ENCODE measurements around the gene SPTLC3. TPM values are rescaled to one million over a fixed set of nuclear protein-coding genes. Genes with fewer than 3 reads are reported as not detected.

The SPTLC3 gene
- total RNA-seq, 3 donors from 2014 or later, result 7.2 to 18.2 (median 9.7) TPM

GRCh38 chr20:13140201-13140600, 131.4 kb downstream of the SPTLC3 start:
- no peak for ATAC-seq
- intact Hi-C loops (cut with DNase I, micrococcal nuclease), result no loop called here
- no peak for DNase-seq
- Histone ChIP-seq H3K36me3 (ENCODE audit: low read depth) (no peaks in the 10 kb centered on the region), H3K4me1 (ENCODE audit: low read depth) (no peaks in the 10 kb centered on the region), H3K9me3 (no peaks in the 10 kb centered on the region), H3K4me3 (no peak overlapping the region)
- TF ChIP-seq, protein P1, sequence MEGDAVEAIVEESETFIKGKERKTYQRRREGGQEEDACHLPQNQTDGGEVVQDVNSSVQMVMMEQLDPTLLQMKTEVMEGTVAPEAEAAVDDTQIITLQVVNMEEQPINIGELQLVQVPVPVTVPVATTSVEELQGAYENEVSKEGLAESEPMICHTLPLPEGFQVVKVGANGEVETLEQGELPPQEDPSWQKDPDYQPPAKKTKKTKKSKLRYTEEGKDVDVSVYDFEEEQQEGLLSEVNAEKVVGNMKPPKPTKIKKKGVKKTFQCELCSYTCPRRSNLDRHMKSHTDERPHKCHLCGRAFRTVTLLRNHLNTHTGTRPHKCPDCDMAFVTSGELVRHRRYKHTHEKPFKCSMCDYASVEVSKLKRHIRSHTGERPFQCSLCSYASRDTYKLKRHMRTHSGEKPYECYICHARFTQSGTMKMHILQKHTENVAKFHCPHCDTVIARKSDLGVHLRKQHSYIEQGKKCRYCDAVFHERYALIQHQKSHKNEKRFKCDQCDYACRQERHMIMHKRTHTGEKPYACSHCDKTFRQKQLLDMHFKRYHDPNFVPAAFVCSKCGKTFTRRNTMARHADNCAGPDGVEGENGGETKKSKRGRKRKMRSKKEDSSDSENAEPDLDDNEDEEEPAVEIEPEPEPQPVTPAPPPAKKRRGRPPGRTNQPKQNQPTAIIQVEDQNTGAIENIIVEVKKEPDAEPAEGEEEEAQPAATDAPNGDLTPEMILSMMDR (IDR thresholded peaks at IDR 0.05), result no peak

GRCh38 chr20:13140775-13141174, 132.0 kb downstream of the SPTLC3 start:
- TF ChIP-seq, protein P1 (IDR thresholded peaks at IDR 0.05), result no peak
- intact Hi-C loops (cut with DNase I, micrococcal nuclease), result no loop called here
- no peaks in the 10 kb centered on the region for H3K36me3 ChIP-seq (ENCODE audit: low read depth)
- ATAC-seq (no peak), DNase-seq (no peak)
- no peaks in the 10 kb centered on the region for H3K4me1 ChIP-seq (ENCODE audit: low read depth)
- H3K4me3 ChIP-seq, result no peak overlapping the region
- H3K9me3 ChIP-seq, result no peaks in the 10 kb centered on the region

- ATAC-seq (no peak), DNase-seq (no peak)
- Histone ChIP-seq H3K9me3 (no peaks in the 10 kb centered on the region), H3K4me3 (no peak overlapping the region), H3K36me3 (ENCODE audit: low read depth) (no peaks in the 10 kb centered on the region), H3K4me1 (ENCODE audit: low read depth) (no peaks in the 10 kb centered on the region)
- intact Hi-C loops (cut with DNase I, micrococcal nuclease), result no loop called here
- TF ChIP-seq, protein P1 (IDR thresholded peaks at IDR 0.05), result no peak
Observed at GRCh38 chr20:13141546-13141945, 132.8 kb downstream of the SPTLC3 start.

DNA sequence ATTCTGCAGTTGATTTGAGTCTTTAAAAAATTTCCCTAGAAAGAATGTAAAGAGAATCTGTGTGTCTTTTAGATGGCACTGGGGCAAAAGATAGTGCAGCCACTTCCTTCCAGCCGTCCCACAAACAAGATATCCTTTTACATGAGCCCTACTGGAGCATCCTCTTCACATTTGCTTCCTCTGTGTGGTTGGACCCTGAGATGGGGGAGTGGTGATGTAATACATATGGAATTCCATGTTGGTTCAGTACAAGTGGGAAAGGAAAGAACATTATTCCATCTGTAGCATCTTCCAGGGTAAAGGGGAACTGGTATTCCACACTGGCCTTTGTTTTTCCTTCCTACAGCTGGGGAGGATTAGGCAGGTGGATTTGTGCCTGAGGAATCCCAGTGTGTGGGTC, 133.4 kb downstream of the SPTLC3 start:
- intact Hi-C loops (cut with DNase I, micrococcal nuclease), result no loop called here
- ATAC-seq (no peak), DNase-seq (no peak)
- no peaks in the 10 kb centered on the region for H3K4me1 ChIP-seq (ENCODE audit: low read depth)
- no peak overlapping the region for H3K4me3 ChIP-seq
- TF ChIP-seq, protein P1 (IDR thresholded peaks at IDR 0.05), result no peak
- H3K36me3 ChIP-seq (ENCODE audit: low read depth), result no peaks in the 10 kb centered on the region
- no peaks in the 10 kb centered on the region for H3K9me3 ChIP-seq

DNA sequence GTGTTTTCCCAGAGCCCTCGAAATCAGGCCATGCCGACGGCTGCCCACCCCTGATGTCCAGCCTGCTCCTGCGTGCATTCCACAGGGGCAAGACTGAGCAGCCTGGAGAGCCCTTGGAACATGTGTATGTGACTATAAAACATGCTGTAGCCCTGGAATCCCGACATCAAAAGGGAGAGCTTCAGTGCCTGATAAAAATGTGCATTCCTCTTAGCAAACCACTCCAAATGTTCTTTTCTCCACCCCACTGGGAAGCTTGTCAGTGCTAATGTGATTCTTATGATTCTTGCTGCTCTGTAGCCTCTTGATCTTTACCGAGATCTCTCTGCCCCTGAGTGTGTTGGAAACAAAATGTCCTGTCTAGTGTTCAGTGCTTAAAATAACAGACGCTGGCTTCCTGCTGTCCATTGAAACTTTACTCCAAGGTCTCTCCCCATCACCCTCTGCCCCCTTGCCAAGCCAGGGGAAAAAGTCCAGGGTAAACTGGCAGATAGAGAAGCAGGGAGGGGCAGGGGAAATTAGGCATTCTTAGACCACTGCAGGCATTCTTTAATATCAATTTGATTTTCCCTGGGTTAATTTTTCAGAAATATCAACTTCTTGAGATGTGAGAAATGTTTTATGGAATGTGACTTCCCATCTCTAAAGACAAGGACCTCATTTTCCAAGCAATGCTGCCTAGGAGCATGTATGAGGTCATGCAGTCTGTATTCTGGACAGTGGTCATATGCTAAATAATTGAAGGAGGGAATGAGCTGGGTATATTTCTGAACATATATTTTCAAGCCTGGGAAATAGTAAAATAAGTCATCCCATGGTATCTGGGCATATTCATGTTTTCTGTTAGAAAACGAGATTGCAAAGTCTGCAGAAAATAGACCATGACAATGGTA, 138.5 kb downstream of the SPTLC3 start:
- no peaks in the 10 kb centered on the region for H3K36me3 ChIP-seq (ENCODE audit: low read depth)
- H3K9me3 ChIP-seq, result no peaks in the 10 kb centered on the region
- DNase-seq (no peak), ATAC-seq (no peak)
- TF ChIP-seq, protein P1 (IDR thresholded peaks at IDR 0.05), result no peak
- intact Hi-C loops (cut with DNase I, micrococcal nuclease), result no loop called here
- no peak overlapping the region for H3K4me3 ChIP-seq
- H3K4me1 ChIP-seq (ENCODE audit: low read depth), result no peaks in the 10 kb centered on the region
